Urinary bladder (tissue), 2 donors: ENCODE measurements around the gene SETMAR. TPM values are rescaled to one million over a fixed set of nuclear protein-coding genes. Genes with fewer than 3 reads are reported as not detected.

Experiments used
- polyA plus RNA-seq: library from polyadenylated mRNA; stranded (reverse); fragments of 200-250 nt; gene quantifications from one replicate; pipeline ENCODE4 v1.2.3, GENCODE V29; 2013
- total RNA-seq: library from RNA; depleted of rRNA; stranded (reverse); fragments of >200 nt; gene quantifications from one replicate; pipeline ENCODE4 v1.2.3, GENCODE V29; 2014
- donor health status: healthy.

Gene SETMAR
- total and polyA plus RNA-seq, 2 donors: 21.0 to 24.4 TPM

Other genes starting within 250 kb of the SETMAR start
- gene SUMF1, start 163.9 kb downstream of the SETMAR start, total RNA-seq: 51.2 TPM
- 26.4 TPM for gene SUMF1, start 163.9 kb downstream of the SETMAR start, polyA plus RNA-seq
- 240 TPM for gene ITPR1, start 190.0 kb downstream of the SETMAR start, total RNA-seq
- 57.3 TPM for gene ITPR1, start 190.0 kb downstream of the SETMAR start, polyA plus RNA-seq